ENCODE measurements around the gene COX6A2.
"Not testable (repeated sequence)": the region's sequence is repeated elsewhere in the genome, so short reads cannot be mapped to it uniquely, and the experiment has no call there.

DNA sequence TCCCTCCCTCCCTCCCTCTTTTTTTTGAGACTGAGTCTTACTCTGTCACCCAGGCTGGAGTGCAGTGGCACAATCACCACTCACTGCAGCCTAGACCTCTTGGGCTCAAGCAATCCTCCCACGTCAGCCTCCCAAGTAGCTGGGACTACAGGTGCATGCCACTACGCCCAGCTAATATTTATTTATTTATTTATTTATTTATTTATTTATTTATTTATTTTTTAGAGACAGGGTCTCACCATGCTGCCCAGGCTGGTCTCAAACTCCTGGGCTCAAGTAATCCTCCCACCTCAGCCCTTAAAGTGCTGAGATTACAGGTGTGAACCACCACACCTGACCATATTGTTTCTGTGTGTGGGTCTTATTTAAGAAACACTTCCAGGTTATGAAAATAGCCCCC, 11.1 kb downstream of the COX6A2 start:
- TF ChIP-seq, protein P1, sequence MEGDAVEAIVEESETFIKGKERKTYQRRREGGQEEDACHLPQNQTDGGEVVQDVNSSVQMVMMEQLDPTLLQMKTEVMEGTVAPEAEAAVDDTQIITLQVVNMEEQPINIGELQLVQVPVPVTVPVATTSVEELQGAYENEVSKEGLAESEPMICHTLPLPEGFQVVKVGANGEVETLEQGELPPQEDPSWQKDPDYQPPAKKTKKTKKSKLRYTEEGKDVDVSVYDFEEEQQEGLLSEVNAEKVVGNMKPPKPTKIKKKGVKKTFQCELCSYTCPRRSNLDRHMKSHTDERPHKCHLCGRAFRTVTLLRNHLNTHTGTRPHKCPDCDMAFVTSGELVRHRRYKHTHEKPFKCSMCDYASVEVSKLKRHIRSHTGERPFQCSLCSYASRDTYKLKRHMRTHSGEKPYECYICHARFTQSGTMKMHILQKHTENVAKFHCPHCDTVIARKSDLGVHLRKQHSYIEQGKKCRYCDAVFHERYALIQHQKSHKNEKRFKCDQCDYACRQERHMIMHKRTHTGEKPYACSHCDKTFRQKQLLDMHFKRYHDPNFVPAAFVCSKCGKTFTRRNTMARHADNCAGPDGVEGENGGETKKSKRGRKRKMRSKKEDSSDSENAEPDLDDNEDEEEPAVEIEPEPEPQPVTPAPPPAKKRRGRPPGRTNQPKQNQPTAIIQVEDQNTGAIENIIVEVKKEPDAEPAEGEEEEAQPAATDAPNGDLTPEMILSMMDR (conservative IDR thresholded peaks at IDR 0.05), result not testable (repeated sequence)
- TF ChIP-seq EZH2 (IDR thresholded peaks at IDR 0.05; ENCODE audit: low read depth), result not testable (repeated sequence)
